Measurements from ENCODE around the gene INTS6L.

- TF ChIP-seq EZH2phosphoT487 (conservative IDR thresholded peaks at IDR 0.05; ENCODE audit: low read length) = no peak
- TF ChIP-seq, protein P1, sequence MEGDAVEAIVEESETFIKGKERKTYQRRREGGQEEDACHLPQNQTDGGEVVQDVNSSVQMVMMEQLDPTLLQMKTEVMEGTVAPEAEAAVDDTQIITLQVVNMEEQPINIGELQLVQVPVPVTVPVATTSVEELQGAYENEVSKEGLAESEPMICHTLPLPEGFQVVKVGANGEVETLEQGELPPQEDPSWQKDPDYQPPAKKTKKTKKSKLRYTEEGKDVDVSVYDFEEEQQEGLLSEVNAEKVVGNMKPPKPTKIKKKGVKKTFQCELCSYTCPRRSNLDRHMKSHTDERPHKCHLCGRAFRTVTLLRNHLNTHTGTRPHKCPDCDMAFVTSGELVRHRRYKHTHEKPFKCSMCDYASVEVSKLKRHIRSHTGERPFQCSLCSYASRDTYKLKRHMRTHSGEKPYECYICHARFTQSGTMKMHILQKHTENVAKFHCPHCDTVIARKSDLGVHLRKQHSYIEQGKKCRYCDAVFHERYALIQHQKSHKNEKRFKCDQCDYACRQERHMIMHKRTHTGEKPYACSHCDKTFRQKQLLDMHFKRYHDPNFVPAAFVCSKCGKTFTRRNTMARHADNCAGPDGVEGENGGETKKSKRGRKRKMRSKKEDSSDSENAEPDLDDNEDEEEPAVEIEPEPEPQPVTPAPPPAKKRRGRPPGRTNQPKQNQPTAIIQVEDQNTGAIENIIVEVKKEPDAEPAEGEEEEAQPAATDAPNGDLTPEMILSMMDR (IDR thresholded peaks at IDR 0.05; ENCODE audit: insufficient read depth, low read length, poor library complexity, severe bottlenecking) = no peak
These were observed 29.4 kb upstream of the INTS6L start for GRCh38 chrX:135490979-135491514.
